Lower leg skin (tissue), 3 donors: ENCODE measurements around the gene OR2B3.

ENCODE experiments used
- POLR2A ChIP-seq, 2 donors: fragments of 450-650 bp; IDR thresholded peaks; one replicate each; pipeline ENCODE4 v1.6.1; 2016 to 2017; ENCODE audit warnings: antibody characterized with exemption in 2 of 2, mild to moderate bottlenecking in 1 of 2, moderate library complexity in 1 of 2
- TF ChIP-seq, protein P1 (sequence below), 3 donors: fragments of 450-650 bp; IDR thresholded peaks; one replicate each; pipeline ENCODE4 v1.5.1; 2016; ENCODE audit warnings: antibody characterized with exemption in 3 of 3, mild to moderate bottlenecking in 3 of 3, moderate library complexity in 2 of 3

DNA sequence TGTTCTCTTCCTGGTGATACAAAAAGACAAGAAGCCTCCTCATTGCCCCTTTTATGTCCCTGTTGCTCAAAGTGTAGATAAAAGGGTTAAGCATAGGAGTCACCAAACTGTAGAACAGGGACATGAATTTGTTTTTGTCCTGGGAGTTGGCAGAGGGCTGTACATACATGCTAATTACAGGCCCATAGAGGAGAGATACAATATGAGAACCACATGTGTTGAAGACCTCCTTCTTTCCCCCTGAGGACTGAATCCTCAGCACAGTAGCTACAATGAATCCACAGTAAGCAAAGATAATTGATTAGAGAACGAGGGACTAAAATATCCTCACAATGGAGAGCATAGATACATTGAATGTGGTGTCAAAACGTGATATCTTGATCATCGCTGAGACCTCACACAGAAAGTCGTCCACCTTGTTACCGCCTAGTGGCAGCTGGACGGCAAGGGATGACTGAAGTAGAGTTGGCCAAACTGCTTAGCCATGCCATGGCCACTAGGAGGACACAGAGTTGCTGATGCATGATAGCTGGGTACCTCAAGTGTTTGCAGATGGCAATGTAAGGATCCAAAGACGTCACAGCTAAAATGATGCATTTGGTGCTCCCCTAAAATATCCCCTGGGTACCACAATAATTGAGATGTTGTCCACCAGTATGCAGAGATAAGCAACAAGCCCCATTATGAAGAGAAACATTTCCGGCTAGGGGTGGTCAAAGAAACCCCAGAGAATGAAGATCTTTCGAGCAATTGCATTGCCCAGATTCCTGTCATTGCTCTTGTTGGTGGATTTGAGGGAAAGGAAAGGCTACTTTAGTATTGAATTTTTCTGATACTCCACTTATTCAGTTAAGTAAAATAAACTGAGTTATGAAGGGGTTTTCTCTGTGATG is 15.0 kb downstream of the OR2B3 start:
- TF ChIP-seq, protein P1, sequence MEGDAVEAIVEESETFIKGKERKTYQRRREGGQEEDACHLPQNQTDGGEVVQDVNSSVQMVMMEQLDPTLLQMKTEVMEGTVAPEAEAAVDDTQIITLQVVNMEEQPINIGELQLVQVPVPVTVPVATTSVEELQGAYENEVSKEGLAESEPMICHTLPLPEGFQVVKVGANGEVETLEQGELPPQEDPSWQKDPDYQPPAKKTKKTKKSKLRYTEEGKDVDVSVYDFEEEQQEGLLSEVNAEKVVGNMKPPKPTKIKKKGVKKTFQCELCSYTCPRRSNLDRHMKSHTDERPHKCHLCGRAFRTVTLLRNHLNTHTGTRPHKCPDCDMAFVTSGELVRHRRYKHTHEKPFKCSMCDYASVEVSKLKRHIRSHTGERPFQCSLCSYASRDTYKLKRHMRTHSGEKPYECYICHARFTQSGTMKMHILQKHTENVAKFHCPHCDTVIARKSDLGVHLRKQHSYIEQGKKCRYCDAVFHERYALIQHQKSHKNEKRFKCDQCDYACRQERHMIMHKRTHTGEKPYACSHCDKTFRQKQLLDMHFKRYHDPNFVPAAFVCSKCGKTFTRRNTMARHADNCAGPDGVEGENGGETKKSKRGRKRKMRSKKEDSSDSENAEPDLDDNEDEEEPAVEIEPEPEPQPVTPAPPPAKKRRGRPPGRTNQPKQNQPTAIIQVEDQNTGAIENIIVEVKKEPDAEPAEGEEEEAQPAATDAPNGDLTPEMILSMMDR (IDR thresholded peaks at IDR 0.05), result no peak
- TF ChIP-seq POLR2A (IDR thresholded peaks at IDR 0.05), result no peak
